ENCODE data around the gene C22orf15.

DNA sequence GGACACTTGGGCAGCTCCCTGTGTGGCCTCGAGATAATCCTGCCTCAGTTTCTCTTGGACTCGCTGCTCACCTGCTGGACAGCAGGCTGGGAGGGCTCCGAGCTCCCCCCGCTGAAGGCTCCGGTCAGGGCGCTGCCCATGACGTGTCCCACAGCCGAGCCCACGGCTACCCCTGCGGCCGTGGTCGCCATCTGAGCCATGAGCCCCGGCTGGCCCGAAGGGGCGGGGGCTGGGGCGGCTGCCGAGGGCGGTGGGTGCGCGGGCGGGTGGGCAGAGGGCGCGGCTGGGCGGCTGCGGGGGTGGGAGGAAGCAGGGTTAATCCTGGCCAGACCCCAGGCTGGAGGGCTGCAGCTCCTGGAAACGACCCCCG is 4.5 kb downstream of the C22orf15 start:
- TF ChIP-seq, protein P1, sequence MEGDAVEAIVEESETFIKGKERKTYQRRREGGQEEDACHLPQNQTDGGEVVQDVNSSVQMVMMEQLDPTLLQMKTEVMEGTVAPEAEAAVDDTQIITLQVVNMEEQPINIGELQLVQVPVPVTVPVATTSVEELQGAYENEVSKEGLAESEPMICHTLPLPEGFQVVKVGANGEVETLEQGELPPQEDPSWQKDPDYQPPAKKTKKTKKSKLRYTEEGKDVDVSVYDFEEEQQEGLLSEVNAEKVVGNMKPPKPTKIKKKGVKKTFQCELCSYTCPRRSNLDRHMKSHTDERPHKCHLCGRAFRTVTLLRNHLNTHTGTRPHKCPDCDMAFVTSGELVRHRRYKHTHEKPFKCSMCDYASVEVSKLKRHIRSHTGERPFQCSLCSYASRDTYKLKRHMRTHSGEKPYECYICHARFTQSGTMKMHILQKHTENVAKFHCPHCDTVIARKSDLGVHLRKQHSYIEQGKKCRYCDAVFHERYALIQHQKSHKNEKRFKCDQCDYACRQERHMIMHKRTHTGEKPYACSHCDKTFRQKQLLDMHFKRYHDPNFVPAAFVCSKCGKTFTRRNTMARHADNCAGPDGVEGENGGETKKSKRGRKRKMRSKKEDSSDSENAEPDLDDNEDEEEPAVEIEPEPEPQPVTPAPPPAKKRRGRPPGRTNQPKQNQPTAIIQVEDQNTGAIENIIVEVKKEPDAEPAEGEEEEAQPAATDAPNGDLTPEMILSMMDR (IDR thresholded peaks at IDR 0.05; ENCODE audit: insufficient read depth, low read depth, low read length) = no peak
- TF ChIP-seq EZH2 (IDR thresholded peaks at IDR 0.05; ENCODE audit: insufficient read depth, low read length) = no peak
